H1 (cell line): Measurements from ENCODE around the gene THRB. TPM values are rescaled to one million over a fixed set of nuclear protein-coding genes. Genes with fewer than 3 reads are reported as not detected.

Experiments used
- FOSL1 ChIP-seq: IDR thresholded peaks from 2 replicates; pipeline ENCODE4 v1.6.1; 2011; ENCODE audit warnings: mild to moderate bottlenecking, low read depth, low read length, moderate library complexity; ENCODE audit not compliant: insufficient read depth
- RBBP5 ChIP-seq: IDR thresholded peaks from 2 replicates; pipeline ENCODE4 v1.7.1; 2012; ENCODE audit warnings: low read depth, mild to moderate bottlenecking, inconsistent platforms, low read length, moderate library complexity, borderline replicate concordance
- polyA plus RNA-seq, 7 experiments: library from polyadenylated mRNA; depleted of rRNA in 3 of 7; stranded (reverse) in 5 of 7; unstranded in 2 of 7; fragments of >200 nt in 5 of 7; fragments of 200-250 nt in 2 of 7; gene quantifications; 1 replicate in 5 of 7; 2 replicates in 1 of 7; 4 replicates in 1 of 7; pipeline versions ENCODE4 v1.2.1 to v1.2.3, GENCODE V29; 2011 to 2013; ENCODE audit warnings: missing spikeins in 2 of 7, mixed read lengths in 2 of 7
- total RNA-seq: library from RNA; stranded (reverse); fragmentation: NEBNext Ultra II Directional; extraction: Animal tissue kit (Norgen Biotek cat#: 25700); gene quantifications from 2 replicates; pipeline ENCODE4 v1.2.1, GENCODE V29; 2021

Gene THRB
- total and polyA plus RNA-seq, 2 of the 8 experiments (the other 6 are each of a cell fraction or from before 2014, with no cell fraction given): 0.98 to 3.9 TPM

DNA sequence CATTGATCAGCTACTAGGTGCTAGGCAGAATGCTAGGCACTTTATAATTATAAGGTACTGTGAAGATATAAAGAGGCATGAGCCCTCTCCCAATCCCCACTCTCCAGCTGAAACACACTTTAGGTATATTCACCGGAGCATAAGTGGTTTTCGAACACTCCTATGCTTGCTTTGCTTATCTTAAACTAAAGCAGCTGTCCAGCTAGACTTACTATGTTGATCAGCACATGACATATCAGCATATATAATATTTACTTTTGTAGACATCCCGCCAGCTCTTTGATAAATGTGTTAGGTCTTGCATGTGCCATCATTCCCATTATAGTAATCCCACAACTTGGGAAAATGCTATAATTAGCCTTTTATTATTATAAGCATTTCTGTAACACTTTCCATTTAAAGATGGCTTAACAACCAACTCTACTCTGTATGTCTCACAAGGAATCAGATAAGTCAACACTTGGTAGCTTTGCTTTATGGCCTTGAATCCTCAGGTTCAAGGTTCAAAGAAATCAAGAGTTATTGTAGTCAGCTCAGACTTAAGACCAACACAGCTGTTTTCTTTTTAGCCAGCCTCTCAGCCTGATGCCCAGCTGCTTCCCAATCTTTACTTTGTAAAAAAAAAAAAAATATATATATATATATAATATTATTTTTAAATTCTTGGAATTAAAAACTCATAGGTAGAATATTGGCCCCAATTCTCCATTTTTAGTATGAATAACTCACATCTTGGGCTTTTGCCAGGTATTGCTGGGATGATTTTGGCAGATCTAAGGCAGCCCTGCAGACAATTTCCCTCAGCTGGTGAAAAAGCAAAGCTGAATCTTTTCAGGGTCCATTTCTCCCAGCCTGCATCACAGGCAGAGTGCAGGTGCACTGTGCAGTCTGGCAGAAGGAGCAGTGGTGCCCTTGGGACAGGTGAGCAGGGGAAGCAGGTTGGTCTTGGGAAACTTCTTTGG is 104.2 kb downstream of the THRB start (continued):
- TF ChIP-seq RBBP5: no peak
- no peak for TF ChIP-seq FOSL1
- TF ChIP-seq, all 59 proteins: peak for 0
